GM21526 (cell line): ENCODE data around the gene SOAT1.

ENCODE experiments used
- ATAC-seq: cut with Tn5 transposase; IDR thresholded peaks from one replicate; pipeline ENCODE4 v1.9.1; 2021; ENCODE audit warnings: moderate library complexity; ENCODE audit not compliant: unreplicated experiment, low FRiP score

SOAT1 gene

DNA sequence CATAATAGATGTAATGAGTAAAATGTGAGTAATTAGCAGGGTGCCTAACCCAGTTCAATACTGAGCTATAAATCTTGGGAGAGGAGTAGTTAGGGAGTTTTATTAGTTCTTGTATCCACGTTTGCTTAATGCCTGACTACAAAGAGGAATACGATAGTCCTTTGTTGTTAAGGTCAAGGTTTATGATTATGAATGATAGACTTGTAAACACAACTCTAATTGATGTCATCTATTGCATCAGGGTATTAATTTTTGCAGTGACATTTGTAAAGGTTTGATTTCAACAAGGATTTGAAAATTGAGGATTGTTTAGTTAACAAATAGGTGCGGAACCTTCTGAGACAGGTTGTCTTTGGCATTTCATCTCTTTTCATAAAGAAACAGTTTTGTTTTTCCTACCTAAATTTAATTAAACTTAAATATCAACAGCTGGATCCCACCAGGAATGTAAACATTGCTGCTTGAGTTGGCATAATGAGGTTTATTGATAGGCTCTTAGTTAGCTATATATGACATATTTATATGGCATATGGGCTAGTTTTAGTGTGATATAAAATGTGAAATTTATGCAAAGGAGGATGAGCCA, 9.7 kb downstream of the SOAT1 start:
- no peak for ATAC-seq

- no peak for ATAC-seq
Measured at GRCh38 chr1:179305450-179305849, 11.9 kb downstream of the SOAT1 start.

DNA sequence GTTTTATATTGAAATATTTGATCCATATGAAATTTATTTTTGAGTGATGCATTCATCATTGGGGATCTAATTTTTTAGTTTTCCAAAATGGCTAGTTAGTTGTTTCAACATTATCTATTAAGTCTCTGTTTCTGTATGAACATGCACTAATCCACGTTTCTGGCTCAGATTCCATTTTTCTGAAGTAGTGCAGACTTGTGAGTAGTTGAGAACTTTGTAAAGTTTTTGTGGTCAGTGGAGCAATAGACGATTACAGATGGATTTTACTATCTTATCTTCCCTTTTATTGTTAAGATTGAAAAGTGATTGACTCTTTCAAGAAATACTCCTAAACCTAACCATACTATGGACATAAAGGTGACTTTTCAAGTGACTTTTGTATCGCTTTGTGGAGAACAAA, 16.7 kb downstream of the SOAT1 start:
- no peak for ATAC-seq

DNA sequence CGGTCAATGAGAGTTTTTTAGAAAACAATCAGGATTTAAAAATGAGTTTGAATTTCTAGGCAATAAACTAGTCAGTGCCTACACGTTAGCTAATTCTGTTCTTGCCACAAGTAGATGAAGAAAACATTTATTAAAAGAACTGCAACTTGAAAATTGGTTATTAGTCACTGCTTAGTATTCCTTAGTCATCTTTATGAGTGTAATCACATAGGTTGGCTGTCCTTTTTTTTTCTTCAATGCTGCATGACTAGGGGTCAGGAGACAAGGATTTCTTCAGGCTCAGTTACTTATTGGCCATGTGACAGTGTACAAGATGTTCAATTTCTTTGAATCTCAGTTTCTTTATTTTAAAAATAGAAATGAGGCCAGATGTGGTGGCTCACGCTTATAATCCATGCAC, 17.1 kb downstream of the SOAT1 start:
- no peak for ATAC-seq

DNA sequence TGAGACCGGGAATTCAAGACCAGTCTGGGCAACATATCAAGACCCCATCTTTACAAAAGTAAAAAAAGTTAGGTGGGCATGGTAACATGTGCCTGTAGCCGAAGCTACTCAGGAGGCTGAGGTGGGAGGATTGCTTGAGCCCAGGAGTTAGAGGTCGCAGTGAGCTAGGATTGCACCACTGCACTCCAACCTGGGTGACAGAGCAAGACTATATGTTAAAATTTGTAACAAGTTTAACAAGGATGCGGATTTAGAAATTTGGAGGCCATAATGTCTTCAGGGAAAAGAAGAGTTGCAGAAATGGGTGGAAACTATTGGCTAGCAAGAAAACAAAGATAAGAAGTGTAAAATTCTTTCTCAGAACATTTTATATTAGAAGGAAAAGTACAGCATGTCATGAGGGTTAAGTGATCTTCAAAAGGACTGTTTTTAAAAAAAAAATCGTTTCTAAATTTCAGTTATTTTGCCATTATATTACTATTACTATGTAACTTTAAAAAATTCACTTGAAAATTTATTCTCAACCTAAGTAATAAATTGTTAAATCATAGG, 17.6 kb downstream of the SOAT1 start:
- ATAC-seq = no peak

DNA sequence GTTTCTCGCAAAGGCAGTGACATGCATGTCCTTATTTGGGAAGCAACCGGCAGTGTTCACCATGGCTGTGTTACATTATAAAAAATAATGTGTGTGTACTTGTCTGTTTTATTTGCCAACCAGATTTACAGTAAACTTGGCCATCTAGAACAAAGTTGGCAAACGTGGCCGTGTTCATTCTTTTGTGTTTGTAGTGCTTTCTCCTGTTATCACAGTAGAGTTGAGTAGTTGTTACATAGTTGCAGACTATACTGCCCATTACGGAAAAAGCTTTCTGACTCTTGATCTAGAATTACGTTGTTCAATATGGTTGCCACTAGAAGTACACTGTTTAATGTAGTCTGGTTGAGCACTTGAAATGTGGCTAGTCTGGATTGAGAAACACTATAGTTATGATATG, 19.4 kb downstream of the SOAT1 start:
- no peak for ATAC-seq

DNA sequence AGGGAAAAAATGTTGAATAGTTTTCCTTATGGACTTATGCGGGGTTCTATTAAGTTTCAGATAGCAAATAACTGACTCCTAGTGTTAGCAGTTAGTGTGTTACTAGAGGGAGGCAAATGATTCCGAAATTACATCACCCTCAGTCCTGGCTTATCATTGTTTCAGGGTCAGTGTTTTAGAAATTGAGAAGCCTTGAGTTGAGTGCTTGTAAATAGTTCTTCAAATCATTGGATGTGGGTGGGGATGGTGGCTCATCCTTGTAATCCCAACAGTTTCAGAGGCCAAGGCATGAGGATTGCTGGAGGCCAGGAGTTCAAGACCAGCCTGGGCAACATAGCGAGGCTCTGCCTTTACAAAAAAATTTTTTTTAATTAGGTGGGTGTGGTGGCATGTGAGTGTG, 21.3 kb downstream of the SOAT1 start:
- ATAC-seq = no peak

GRCh38 chr1:179318491-179318890, 24.9 kb downstream of the SOAT1 start:
- no peak for ATAC-seq

DNA sequence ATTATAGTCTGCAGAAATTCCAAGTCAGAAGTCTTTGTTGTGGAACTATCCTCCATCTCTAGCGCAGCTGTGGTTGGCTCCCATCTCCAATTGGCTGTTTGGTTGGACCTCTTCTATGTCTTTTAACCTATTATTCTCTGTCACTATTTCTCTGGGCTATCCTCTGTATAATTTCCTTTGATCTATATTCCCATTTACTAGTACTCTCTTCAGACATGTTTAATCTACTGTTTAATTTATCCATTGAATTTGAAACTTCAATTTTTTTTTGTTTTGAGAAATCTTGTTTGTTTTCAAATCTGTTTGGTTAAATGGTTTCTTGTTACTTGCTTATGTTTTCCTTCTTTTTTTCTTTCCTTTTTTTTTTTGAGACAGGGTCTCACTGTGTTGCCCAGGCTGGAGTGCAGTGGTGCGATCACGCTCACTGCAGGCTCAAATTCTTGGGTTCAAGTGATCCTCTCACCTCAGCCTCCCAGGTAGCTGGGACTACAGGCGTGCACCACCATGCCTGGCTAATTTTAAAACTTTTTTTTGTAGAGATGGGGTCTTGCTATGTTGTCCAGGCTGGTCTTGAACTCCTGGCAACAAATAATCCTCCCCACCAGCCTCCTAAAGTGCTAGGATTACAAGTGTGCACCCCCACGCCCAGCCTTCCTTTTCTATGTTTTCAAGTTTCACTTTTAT, 28.1 kb downstream of the SOAT1 start:
- no peak for ATAC-seq

DNA sequence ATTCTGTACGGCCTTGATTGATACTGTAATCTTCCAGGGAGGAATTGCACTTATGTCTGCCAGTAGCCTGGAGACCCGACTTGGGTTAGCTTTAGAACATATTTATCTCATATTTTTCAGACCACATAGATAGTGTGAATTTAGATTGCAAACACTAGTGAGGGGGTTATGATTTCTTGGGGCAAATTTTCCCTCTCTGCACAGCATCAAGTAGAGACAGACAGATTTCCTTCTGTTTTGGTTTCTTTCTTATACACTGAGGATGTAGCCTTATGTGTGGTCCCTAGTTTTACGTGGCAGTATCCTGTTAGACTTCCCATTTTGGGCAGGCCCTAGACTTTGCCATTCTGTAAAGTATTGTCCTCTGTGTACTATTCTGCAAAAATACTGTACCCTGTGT, 29.0 kb downstream of the SOAT1 start:
- no peak for ATAC-seq

- ATAC-seq = no peak
Measured at GRCh38 chr1:179323436-179323835, 29.8 kb downstream of the SOAT1 start.

- no peak for ATAC-seq
Measured at GRCh38 chr1:179325836-179326235, 32.2 kb downstream of the SOAT1 start.

GRCh38 chr1:179326746-179327145, 33.1 kb downstream of the SOAT1 start:
- no peak for ATAC-seq

DNA sequence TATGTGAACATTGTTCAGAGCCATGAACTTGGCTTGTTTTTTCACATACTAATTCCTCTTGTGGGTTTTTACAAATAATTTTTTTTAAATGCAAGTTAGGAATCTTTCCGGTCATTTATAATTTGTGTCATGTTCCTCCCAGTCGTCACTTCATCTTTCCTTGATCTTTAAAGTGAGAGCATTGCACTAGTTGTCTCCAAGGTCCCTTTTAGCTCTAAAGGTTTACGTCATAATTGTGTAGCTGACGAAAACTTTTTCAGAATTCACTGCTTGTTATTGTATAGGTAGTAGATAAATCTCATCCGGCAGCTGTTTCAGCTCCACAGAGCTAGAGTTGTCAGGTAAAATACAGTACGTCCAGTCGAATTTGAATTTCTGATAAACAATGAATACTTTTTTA, 33.6 kb downstream of the SOAT1 start:
- no peak for ATAC-seq

GRCh38 chr1:179327679-179328078, 34.1 kb downstream of the SOAT1 start:
- ATAC-seq = no peak

DNA sequence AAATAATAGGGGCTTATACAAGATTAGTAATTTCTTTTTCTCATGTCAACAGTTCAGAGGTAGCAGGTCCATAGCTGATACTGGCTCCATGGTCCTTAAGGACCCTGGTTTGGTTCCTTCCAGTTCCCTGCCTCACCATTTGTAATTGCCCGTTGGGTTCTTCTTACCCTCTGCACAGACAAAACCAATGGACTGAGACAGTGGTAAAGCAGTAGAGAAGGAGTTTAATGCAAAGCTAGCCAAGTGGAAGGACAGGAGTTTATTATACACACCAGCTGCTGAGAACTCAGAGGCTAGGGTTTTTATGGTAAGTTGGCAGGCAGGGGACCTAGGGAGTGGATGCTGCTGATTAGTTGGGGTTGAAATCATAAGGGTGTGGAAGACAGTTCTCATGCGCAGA, 36.3 kb downstream of the SOAT1 start:
- ATAC-seq = no peak

DNA sequence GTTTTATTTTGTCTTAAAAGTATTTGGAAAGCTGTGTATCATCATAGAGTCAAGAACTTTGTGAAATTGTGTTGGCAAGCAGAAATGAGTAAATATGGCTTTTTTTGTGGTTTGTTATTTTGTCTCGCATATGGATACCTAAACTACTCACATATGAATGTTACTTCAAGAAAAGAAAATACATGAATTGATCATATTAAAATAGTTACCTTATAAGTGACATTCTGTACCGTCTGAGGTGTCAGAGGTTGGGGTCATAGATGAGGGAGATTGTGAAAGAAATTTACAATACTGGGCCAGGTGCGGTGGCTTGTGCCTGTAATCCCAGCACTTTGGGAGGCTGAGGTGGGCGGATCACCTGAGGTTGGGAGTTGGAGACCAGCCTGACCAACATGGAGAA, 40.8 kb downstream of the SOAT1 start:
- no peak for ATAC-seq

DNA sequence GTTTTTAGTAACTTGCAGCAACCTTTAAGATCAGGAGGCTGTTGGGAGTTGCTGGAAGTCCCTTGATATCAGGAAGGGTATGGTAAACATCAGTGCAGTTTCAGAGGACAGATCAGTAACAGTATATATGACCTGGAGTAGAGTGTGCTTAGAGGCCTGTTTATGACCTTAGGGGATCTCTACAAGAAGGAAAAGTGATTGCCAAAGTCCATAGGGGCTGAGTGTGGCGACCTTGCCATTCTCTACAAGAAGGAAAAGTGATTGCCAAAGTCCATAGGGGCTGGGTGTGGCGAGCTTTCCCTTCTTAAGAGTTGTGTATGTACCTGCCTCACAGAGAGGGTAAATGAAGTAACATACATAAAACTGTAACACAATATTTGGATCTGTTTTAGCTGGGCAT, 43.7 kb downstream of the SOAT1 start:
- ATAC-seq = no peak

GRCh38 chr1:179337942-179338560, 44.5 kb downstream of the SOAT1 start:
- no peak for ATAC-seq

DNA sequence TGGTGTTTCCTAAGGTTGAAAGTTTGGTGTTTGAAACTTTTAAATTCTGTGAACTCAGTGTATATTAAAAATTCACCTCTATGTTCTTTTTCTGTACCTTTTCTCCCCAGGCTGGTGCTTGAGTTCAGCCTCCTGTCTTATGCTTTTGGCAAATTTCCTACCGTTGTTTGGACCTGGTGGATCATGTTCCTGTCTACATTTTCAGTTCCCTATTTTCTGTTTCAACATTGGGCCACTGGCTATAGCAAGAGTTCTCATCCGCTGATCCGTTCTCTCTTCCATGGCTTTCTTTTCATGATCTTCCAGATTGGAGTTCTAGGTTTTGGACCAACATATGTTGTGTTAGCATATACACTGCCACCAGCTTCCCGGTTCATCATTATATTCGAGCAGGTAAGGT, 47.3 kb downstream of the SOAT1 start:
- ATAC-seq = no peak

GRCh38 chr1:179341943-179342547, 48.4 kb downstream of the SOAT1 start:
- no peak for ATAC-seq
